Right lobe of liver (tissue), 6 donors: ENCODE data around the gene EEF2K. TPM values are rescaled to one million over a fixed set of nuclear protein-coding genes. Genes with fewer than 3 reads are reported as not detected.

Experiments
- ATAC-seq, 4 donors: fragments of 200-7000 bp; cut with Tn5 transposase; one replicate each; pipeline ENCODE4 v1.9.1; 2020; ENCODE audit warnings: mild to moderate bottlenecking in 4 of 4, moderate library complexity in 4 of 4
- DNase-seq, 3 donors: peaks; one replicate each; pipeline ENCODE4 v3.0.0-alpha.2; 2020
- H3K27ac ChIP-seq, 3 donors: fragments of 200-600 bp; one replicate each; pipeline ENCODE4 v1.8.0; 2022
- H3K27me3 ChIP-seq, 2 donors: fragments of 200-600 bp; one replicate each; pipeline ENCODE4 v1.8.0; 2022
- H3K36me3 ChIP-seq, 4 donors: fragments of 200-600 bp; sonication (generic) in 1 of 4; one replicate each; pipeline versions ENCODE4 v1.5.1 to v1.8.0; 2017 to 2022; ENCODE audit warnings: control low read depth in 1 of 4
- H3K4me1 ChIP-seq, 4 donors: fragments of 200-600 bp; sonication (generic) in 1 of 4; one replicate each; pipeline versions ENCODE4 v1.5.1 to v1.8.0; 2017 to 2022; ENCODE audit warnings: control low read depth in 1 of 4
- H3K4me3 ChIP-seq, 3 donors: fragments of 200-600 bp; one replicate each; pipeline ENCODE4 v1.8.0; 2022
- H3K9me3 ChIP-seq, 4 donors: fragments of 200-600 bp; sonication (generic) in 1 of 4; one replicate each; pipeline versions ENCODE4 v1.5.1 to v1.8.0; 2017 to 2022; ENCODE audit warnings: control low read depth in 1 of 4
- CTCF ChIP-seq, 4 donors: fragments of 200-600 bp in 3 of 4; fragments of 450-650 bp in 1 of 4; IDR thresholded peaks; one replicate each; pipeline versions ENCODE4 v1.5.1 to v1.8.0; 2016 to 2022; ENCODE audit warnings: antibody characterized with exemption in 4 of 4, mild to moderate bottlenecking in 2 of 4
- POLR2A ChIP-seq: fragments of 450-650 bp; IDR thresholded peaks from one replicate; pipeline ENCODE4 v1.6.1; 2017; ENCODE audit warnings: antibody characterized with exemption, mild to moderate bottlenecking
- WGBS: methylation state at CpG from one replicate; pipeline ENCODE4 v1.1.6; 2018; ENCODE audit warnings: low coverage, low lambda C conversion rate; ENCODE audit not compliant: insufficient coverage; ENCODE audit errors: missing lambda C conversion rate; 5-methylcytosine and 5-hydroxymethylcytosine counted together
- intact Hi-C, 2 donors: fragments of 100-400 bp; cut with DNase I; formaldehyde crosslinking; loops; one replicate each; pipeline versions ENCODE4 v1.11.2 to v1.14.1; 2022
- total RNA-seq, 6 experiments: library from RNA; depleted of rRNA in 2 of 6; stranded (reverse); fragments of >200 nt in 2 of 6; fragmentation: NEBNext Ultra II Directional in 3 of 6; extraction: Animal tissue kit (Norgen Biotek cat#: 25700) in 3 of 6; gene quantifications; one replicate each; pipeline versions ENCODE4 v1.1.0 to v1.2.4, GENCODE V29; 2016 to 2023
- donor health status: DM: no; HTN: yes; CAD: no.
- donor health status: DM: no; HTN: no; CAD: no.
- donor health status: DM: no; HTN: no; CAD: no.
- donor health status: DM: no; HTN: yes; CAD: no.
- donor health status: DM: no; HTN: yes; CAD: no.

The EEF2K gene
- total RNA-seq, 6 experiments from 2014 or later: 10.0 to 17.5 (median 11.5) TPM

DNA sequence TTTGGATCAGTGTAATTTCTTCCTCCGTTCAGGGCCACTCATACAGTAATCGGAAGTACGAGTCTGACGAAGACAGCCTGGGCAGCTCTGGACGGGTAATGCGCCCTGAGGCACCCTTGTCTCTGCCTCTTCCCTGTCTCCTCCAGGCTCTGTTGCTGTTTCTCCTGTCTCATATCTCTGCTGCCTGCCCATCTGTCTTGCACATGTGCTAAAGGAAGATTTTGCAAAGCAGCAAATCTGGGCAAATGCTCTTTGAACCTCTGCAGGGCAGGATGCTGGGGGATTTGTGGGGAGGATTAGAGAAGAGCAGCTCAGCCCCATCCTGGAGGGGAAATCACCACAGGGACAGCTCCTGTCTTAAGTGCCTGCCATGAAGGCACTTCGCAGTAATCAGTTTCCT, 58.7 kb downstream of the EEF2K start:
- ATAC-seq (no peak), DNase-seq (no peak)
- H3K27me3 ChIP-seq: no peaks in the 10 kb centered on the region
- no peaks in the 10 kb centered on the region for H3K9me3 ChIP-seq
- H3K36me3 ChIP-seq: peaks cover 0 to 44% (median 20%) of the 10 kb centered on the region in 4 donors
- no peak overlapping the region for H3K4me3 ChIP-seq
- intact Hi-C loops: no loop called here
- 100% methylated on average over 1 of the region's 7 CpGs for WGBS
- no peaks in the 10 kb centered on the region for H3K4me1 ChIP-seq
- no peak overlapping the region for H3K27ac ChIP-seq
- TF ChIP-seq CTCF (IDR thresholded peaks at IDR 0.05): no peak
- no peak for TF ChIP-seq POLR2A

DNA sequence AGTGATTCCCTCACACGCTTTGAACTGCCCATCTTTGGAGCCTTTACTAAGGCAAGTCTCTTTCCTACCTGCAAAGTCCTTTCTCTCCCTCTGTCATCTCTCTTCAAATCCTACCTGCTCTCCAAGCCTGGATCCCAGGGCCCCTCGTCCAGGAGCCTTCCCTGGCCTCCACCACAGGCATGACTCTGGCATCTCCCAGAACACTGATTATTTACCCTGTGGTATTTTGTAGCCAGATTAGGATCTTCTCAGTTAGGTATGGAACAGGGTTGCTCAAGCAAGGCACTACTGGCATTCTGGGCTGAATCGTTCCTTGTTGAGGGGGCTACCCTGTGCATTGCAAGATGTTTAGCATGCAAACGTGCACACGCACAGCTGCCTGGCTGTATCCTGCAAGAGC, 59.3 kb downstream of the EEF2K start:
- TF ChIP-seq POLR2A (no peak), CTCF (IDR thresholded peaks at IDR 0.05) (no peak)
- Histone ChIP-seq H3K4me3 (no peak overlapping the region), H3K9me3 (no peaks in the 10 kb centered on the region), H3K27me3 (no peaks in the 10 kb centered on the region), H3K36me3 (peaks cover 0 to 41% (median 16%) of the 10 kb centered on the region in 4 donors), H3K4me1 (no peaks in the 10 kb centered on the region), H3K27ac (no peak overlapping the region)
- intact Hi-C loops: no loop called here
- WGBS: 90% methylated on average over 5 of the region's 5 CpGs
- no peak for ATAC-seq
- no peak for DNase-seq

DNA sequence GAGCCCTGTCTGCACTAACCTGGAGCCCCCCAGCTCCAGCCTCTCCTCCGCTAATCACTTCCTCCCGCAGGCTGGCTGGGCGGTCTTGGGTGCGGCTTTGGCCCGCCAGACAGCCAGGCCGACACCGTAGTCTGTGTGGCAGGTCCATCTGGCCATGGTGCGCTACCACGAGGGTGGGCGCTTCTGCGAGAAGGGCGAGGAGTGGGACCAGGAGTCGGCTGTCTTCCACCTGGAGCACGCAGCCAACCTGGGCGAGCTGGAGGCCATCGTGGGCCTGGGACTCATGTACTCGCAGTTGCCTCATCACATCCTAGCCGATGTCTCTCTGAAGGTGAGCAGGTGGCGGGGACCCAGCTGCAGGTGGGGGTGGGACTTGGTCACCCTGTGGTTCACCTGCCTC, 60.5 kb downstream of the EEF2K start:
- H3K36me3 ChIP-seq: peaks cover 0 to 41% (median 17%) of the 10 kb centered on the region in 4 donors

GRCh38 chr16:22267764-22268163, 61.7 kb downstream of the EEF2K start:
- intact Hi-C loops: no loop called here
- no peak for DNase-seq
- WGBS: 80% methylated on average over 2 of the region's 8 CpGs
- Histone ChIP-seq H3K4me3 (no peak overlapping the region), H3K27me3 (no peaks in the 10 kb centered on the region), H3K27ac (no peak overlapping the region), H3K9me3 (no peaks in the 10 kb centered on the region), H3K36me3 (peaks cover 0 to 42% (median 20%) of the 10 kb centered on the region in 4 donors), H3K4me1 (no peaks in the 10 kb centered on the region)
- ATAC-seq: no peak
- TF ChIP-seq POLR2A (no peak), CTCF (IDR thresholded peaks at IDR 0.05) (no peak)

More for the DNA sequence above, 60.5 kb downstream of the EEF2K start:
- no peak for TF ChIP-seq POLR2A
- no peak for TF ChIP-seq CTCF (IDR thresholded peaks at IDR 0.05)
- Histone ChIP-seq H3K4me3 (no peak overlapping the region), H3K27ac (no peak overlapping the region), H3K27me3 (no peaks in the 10 kb centered on the region), H3K4me1 (no peaks in the 10 kb centered on the region), H3K9me3 (no peaks in the 10 kb centered on the region)
- WGBS: 100% methylated on average over 1 of the region's 19 CpGs
- ATAC-seq (no peak), DNase-seq (no peak)
- intact Hi-C loops: no loop called here

DNA sequence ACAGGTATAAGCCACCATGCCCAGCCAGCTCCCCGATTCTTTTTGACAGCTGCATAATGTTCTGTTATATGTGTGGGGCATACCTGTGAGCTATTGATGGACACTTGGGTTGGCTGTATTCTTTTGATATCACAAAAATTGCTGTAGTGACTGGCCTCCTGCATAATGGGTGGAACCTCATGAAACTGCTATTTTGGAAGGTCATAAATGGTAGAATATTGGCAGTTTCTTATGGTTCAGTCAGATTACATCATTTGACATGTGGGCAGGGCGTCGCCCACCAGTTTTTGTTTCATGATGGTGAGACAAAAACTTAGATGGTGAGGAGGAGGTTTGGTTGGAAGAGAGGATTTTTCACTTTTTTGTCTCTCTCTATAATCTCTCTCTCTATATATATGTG, 64.4 kb downstream of the EEF2K start:
- Histone ChIP-seq H3K27ac (no peak overlapping the region), H3K9me3 (no peaks in the 10 kb centered on the region), H3K4me3 (no peak overlapping the region), H3K36me3 (peaks cover 0 to 46% (median 25%) of the 10 kb centered on the region in 4 donors), H3K4me1 (no peaks in the 10 kb centered on the region), H3K27me3 (no peaks in the 10 kb centered on the region)
- TF ChIP-seq CTCF (IDR thresholded peaks at IDR 0.05) (no peak), POLR2A (no peak)
- intact Hi-C loops: no loop called here
- no peak for ATAC-seq
- 100% methylated on average over 1 of the region's 3 CpGs for WGBS
- DNase-seq: no peak
